Transverse colon (tissue), 4 donors: ENCODE results near the gene MAGED1. TPM values are rescaled to one million over a fixed set of nuclear protein-coding genes. Genes with fewer than 3 reads are reported as not detected.

Experiments used
- DNase-seq: peaks from one replicate; pipeline ENCODE4 v3.0.0-alpha.2; 2019
- H3K27ac ChIP-seq, 4 donors: fragments of 200-600 bp; sonication (generic); 2 replicates each; pipeline ENCODE4 v1.5.1; 2016 to 2018; ENCODE audit warnings: inconsistent platforms in 4 of 4
- H3K27me3 ChIP-seq: fragments of 200-600 bp; sonication (generic); 2 replicates; pipeline ENCODE4 v1.5.1; 2017; ENCODE audit warnings: inconsistent platforms
- H3K36me3 ChIP-seq, 4 donors: fragments of 200-600 bp; sonication (generic); 2 replicates each; pipeline ENCODE4 v1.5.1; 2017 to 2019; ENCODE audit warnings: inconsistent platforms in 4 of 4
- H3K4me1 ChIP-seq, 4 donors: fragments of 200-600 bp; sonication (generic); 2 replicates each; pipeline ENCODE4 v1.5.1; 2017 to 2020; ENCODE audit warnings: inconsistent platforms in 4 of 4
- H3K4me3 ChIP-seq, 4 donors: fragments of 200-600 bp; sonication (generic); 1 replicate in 1 of 4; 2 replicates in 3 of 4; pipeline versions ENCODE4 v1.5.1 to v1.6.1; 2017 to 2019; ENCODE audit warnings: inconsistent platforms in 4 of 4
- H3K9me3 ChIP-seq, 2 donors: fragments of 200-600 bp; sonication (generic); 2 replicates each; pipeline ENCODE4 v1.5.1; 2017 to 2019; ENCODE audit warnings: inconsistent platforms in 2 of 2
- CTCF ChIP-seq, 5 experiments: fragments of 200-600 bp in 3 of 5; fragments of 450-650 bp in 2 of 5; sonication (generic) in 3 of 5; IDR thresholded peaks; 1 replicate in 2 of 5; 2 replicates in 3 of 5; pipeline ENCODE4 v1.5.1; 2016 to 2017; ENCODE audit warnings: antibody characterized with exemption in 5 of 5, inconsistent platforms in 3 of 5, mild to moderate bottlenecking in 2 of 5, moderate library complexity in 1 of 5
- EP300 ChIP-seq: sonication (generic); formaldehyde crosslinking; IDR thresholded peaks from one replicate; pipeline ENCODE4 v1.6.1; 2017; ENCODE audit warnings: antibody characterized with exemption, low read depth
- POLR2A ChIP-seq: fragments of 450-650 bp; IDR thresholded peaks from one replicate; pipeline ENCODE4 v1.6.1; 2016; ENCODE audit warnings: antibody characterized with exemption, mild to moderate bottlenecking, moderate library complexity
- POLR2AphosphoS5 ChIP-seq, 3 donors: sonication (generic); formaldehyde crosslinking; IDR thresholded peaks; one replicate each; pipeline ENCODE4 v1.6.1; 2016; ENCODE audit warnings: antibody characterized with exemption in 3 of 3
- WGBS, 2 donors: methylation state at CpG; one replicate each; pipeline ENCODE4 v1.1.5; 2018; ENCODE audit warnings: low coverage in 1 of 2; 5-methylcytosine and 5-hydroxymethylcytosine counted together
- in situ Hi-C, 4 donors: fragments of 200-750 bp; cut with MboI; loops; one replicate each; pipeline versions ENCODE4 v1.15.0 to v1.15.1; 2017; ENCODE audit warnings: low sequenced_read_pairs in 3 of 4, low pct_ligation_motif_present in 1 of 4, low pct_unique_long_range_greater_than_20kb in 1 of 4
- intact Hi-C: fragments of 100-400 bp; cut with DNase I; formaldehyde crosslinking; loops from one replicate; pipeline ENCODE4 v1.15.1; 2023; ENCODE audit warnings: low total_unique reads
- total RNA-seq, 4 donors: library from RNA; depleted of rRNA; stranded (reverse); fragments of >200 nt; gene quantifications; one replicate each; pipeline ENCODE4 v1.1.0, GENCODE V29; 2016

The MAGED1 gene
- total RNA-seq, 4 donors from 2014 or later, result 43.7 to 77.2 (median 55.9) TPM

DNA sequence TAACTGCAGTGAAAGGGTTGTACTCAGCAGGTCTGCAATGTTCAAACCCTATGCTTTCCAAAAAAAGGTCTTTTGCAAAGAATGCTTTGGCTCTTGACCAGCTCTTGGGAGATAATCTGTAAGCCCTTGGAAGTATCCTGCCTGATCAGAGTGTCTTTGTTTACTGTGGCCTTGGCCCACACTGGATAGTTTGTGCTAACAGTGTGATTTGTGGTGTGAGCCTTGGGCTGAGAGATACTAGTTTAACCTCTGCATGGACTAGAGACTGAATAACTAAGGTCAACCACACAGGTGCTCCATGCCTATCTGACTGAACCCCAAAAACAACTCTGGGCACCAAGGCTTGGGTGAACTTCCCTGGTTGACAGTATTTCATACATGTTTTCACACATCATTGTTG, 3.6 kb upstream of the MAGED1 start:
- Histone ChIP-seq H3K9me3 (no peaks in the 10 kb centered on the region), H3K36me3 (no peaks in the 10 kb centered on the region), H3K4me1 (peaks cover 0 to 8% (median 2%) of the 10 kb centered on the region in 4 donors), H3K4me3 (no peak overlapping the region), H3K27me3 (no peaks in the 10 kb centered on the region), H3K27ac (no peak overlapping the region)
- TF ChIP-seq POLR2A (no peak), POLR2AphosphoS5 (IDR thresholded peaks at IDR 0.05) (no peak), CTCF (IDR thresholded peaks at IDR 0.05) (no peak), EP300 (no peak)
- DNase-seq, result no peak
- in situ Hi-C loops (no loop called here), intact Hi-C loops (no loop called here)

DNA sequence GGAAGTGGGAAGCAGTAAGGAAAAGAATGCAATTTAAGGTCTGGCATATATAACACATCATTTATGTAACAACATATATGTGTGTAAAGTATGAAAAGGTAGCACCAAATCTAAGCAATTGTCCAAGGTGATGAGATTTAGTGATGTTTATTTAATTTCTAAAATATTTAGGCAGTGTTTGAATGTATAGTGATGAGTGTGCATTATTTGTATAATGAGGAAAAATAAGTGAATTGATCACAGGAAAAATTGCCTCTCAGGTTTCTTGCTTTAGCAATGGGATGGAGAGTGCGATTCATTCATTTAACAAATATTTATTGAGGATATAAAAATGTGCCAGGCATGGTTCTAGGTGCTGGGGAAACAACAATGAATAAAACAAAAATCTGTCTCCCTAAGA, 2.2 kb upstream of the MAGED1 start:
- DNase-seq, result no peak
- no peaks in the 10 kb centered on the region for H3K9me3 ChIP-seq
- TF ChIP-seq CTCF (IDR thresholded peaks at IDR 0.05), result no peak
- no peak for TF ChIP-seq EP300
- TF ChIP-seq POLR2A, result no peak
- TF ChIP-seq POLR2AphosphoS5 (IDR thresholded peaks at IDR 0.05), result no peak
- peaks cover 0 to 14% (median 2%) of the 10 kb centered on the region in 4 donors for H3K4me1 ChIP-seq
- H3K27me3 ChIP-seq, result no peaks in the 10 kb centered on the region
- no peak overlapping the region for H3K4me3 ChIP-seq
- intact Hi-C loops, result no loop called here
- H3K36me3 ChIP-seq, result no peaks in the 10 kb centered on the region
- in situ Hi-C loops, result no loop called here
- no peak overlapping the region for H3K27ac ChIP-seq
- 74 to 88% methylated on average over 1 of the region's 1 CpG for WGBS, 2 donors

DNA sequence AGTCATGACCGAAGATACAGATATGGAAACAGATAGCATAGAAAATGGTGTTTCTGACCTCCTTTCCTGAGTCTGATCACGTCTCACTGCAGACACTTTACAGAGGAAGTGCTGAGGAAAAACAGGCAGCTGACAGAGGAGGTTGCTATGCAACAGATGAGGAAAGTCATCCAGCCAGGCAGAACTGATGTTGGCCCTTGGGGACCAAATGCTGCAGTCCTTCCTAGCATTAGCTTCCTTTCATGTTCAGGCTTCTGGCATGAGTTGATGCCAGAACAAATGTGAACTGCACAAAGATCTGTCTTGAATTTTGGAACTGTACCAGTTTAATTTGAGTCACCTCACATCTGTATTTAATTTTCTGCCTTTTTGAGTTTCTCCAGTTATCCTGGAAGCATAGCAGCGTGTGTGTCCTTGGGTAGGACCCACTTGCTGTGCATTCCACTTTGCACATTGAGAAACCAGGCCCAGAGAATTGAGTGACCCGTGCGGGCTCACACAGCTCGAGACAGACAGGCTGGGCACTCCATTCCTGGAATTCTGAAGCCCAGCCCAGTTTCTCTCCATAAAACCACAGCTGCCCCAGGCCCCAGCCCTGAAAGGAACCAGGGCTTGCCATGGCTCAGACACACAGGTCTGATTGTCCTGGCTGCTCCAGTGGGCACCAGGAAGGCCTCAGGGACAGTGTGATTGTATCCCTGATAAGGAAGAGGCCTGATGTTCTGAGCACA, 1.4 kb upstream of the MAGED1 start:
- in situ Hi-C loops (no loop called here), intact Hi-C loops (no loop called here)
- H3K9me3 ChIP-seq, result no peaks in the 10 kb centered on the region
- H3K36me3 ChIP-seq, result no peaks in the 10 kb centered on the region
- H3K4me3 ChIP-seq, result no peak overlapping the region
- H3K27me3 ChIP-seq, result no peaks in the 10 kb centered on the region
- H3K27ac ChIP-seq, result peak overlapping the region; percentile 75 to 90 (median 80)
- 52 to 60% methylated on average over 1 to 6 of the region's 6 CpGs for WGBS, 2 donors
- no peak for DNase-seq
- H3K4me1 ChIP-seq, result peaks cover 0 to 14% (median 2%) of the 10 kb centered on the region in 4 donors
- TF ChIP-seq POLR2AphosphoS5 (IDR thresholded peaks at IDR 0.05), result no peak
- TF ChIP-seq CTCF (IDR thresholded peaks at IDR 0.05), result no peak
- TF ChIP-seq EP300, result no peak
- TF ChIP-seq POLR2A, result no peak

GRCh38 chrX:51893931-51894696, 691 bp downstream of the MAGED1 start:
- peak overlapping the region; percentile 38 to 56 (median 45) for H3K4me3 ChIP-seq
- H3K9me3 ChIP-seq, result no peaks in the 10 kb centered on the region
- H3K27ac ChIP-seq, result peak overlapping the region; percentile 75 to 90 (median 80)
- no peak for DNase-seq
- peaks cover 0 to 14% (median 2%) of the 10 kb centered on the region in 4 donors for H3K4me1 ChIP-seq
- intact Hi-C loops, result no loop called here
- no peak for TF ChIP-seq EP300
- TF ChIP-seq CTCF (IDR thresholded peaks at IDR 0.05), result no peak
- TF ChIP-seq POLR2A, result no peak
- TF ChIP-seq POLR2AphosphoS5 (IDR thresholded peaks at IDR 0.05), result no peak
- H3K27me3 ChIP-seq, result no peaks in the 10 kb centered on the region
- no peaks in the 10 kb centered on the region for H3K36me3 ChIP-seq
- WGBS, 2 donors, result 0 to 33% methylated on average over 1 to 32 of the region's 32 CpGs
- in situ Hi-C loops, result no loop called here
